IMR-90 (cell line): ENCODE results near the gene LEO1.

Experiments used
- BHLHE40 ChIP-seq: fragments of 150-350 bp; IDR thresholded peaks from 2 replicates; pipeline ENCODE4 v1.6.1; 2016; ENCODE audit warnings: mild to moderate bottlenecking, low read depth, low read length
- CEBPB ChIP-seq: IDR thresholded peaks from 2 replicates; pipeline ENCODE4 v1.6.1; 2012; ENCODE audit warnings: low read depth, low read length, improper control_type of control experiment
- NFE2L2 ChIP-seq: fragments of 150-350 bp; IDR thresholded peaks from 2 replicates; pipeline ENCODE4 v1.6.1; 2016; ENCODE audit warnings: low read depth, mild to moderate bottlenecking, low read length
- POLR2A ChIP-seq: IDR thresholded peaks from 2 replicates; pipeline ENCODE4 v1.6.1; 2012; ENCODE audit warnings: mild to moderate bottlenecking, low read depth, low read length
- RAD21 ChIP-seq: IDR thresholded peaks from 2 replicates; pipeline ENCODE4 v1.6.1; 2012; ENCODE audit warnings: low read length, improper control_type of control experiment
- RFX5 ChIP-seq: IDR thresholded peaks from 2 replicates; pipeline ENCODE4 v1.8.0; 2012; ENCODE audit warnings: low read depth, mild to moderate bottlenecking, low read length, moderate library complexity
- TF ChIP-seq, protein P1 (sequence below): conservative IDR thresholded peaks from 2 replicates; pipeline ENCODE4 v1.5.1; 2012; ENCODE audit warnings: mild to moderate bottlenecking, low read depth, low read length, improper control_type of control experiment

DNA sequence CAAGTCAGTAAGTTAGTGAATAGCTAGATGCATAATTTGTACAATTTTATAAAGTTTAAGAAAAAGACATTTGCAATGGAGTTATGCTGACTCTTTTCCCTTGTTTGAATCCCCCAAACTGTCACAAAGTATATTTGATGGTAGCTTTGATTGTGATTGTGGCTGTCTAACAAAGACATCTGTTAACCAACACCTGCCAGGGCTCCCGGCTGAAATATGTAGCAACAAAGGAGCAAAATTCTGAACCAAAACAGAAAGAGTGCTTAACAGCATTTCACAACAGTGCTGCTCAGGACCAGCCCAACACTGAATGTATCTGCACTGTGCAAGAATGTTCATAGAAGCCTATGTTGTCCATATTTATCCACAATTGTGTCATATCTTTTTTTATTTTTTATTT is 39.4 kb downstream of the LEO1 start:
- TF ChIP-seq, protein P1, sequence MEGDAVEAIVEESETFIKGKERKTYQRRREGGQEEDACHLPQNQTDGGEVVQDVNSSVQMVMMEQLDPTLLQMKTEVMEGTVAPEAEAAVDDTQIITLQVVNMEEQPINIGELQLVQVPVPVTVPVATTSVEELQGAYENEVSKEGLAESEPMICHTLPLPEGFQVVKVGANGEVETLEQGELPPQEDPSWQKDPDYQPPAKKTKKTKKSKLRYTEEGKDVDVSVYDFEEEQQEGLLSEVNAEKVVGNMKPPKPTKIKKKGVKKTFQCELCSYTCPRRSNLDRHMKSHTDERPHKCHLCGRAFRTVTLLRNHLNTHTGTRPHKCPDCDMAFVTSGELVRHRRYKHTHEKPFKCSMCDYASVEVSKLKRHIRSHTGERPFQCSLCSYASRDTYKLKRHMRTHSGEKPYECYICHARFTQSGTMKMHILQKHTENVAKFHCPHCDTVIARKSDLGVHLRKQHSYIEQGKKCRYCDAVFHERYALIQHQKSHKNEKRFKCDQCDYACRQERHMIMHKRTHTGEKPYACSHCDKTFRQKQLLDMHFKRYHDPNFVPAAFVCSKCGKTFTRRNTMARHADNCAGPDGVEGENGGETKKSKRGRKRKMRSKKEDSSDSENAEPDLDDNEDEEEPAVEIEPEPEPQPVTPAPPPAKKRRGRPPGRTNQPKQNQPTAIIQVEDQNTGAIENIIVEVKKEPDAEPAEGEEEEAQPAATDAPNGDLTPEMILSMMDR = no peak
- no peak for TF ChIP-seq POLR2A
- TF ChIP-seq RFX5 = no peak
- no peak for TF ChIP-seq CEBPB
- TF ChIP-seq BHLHE40 = no peak
- TF ChIP-seq RAD21 = no peak
- TF ChIP-seq NFE2L2 = no peak
